Measurements from ENCODE around the gene RAB7A. TPM values are rescaled to one million over a fixed set of nuclear protein-coding genes. Genes with fewer than 3 reads are reported as not detected.
"Not testable (repeated sequence)": the region's sequence is repeated elsewhere in the genome, so short reads cannot be mapped to it uniquely, and the experiment has no call there.

RAB7A gene
- total RNA-seq, 1 donor from 2014 or later = 338 TPM

- peaks cover 4% of the 10 kb centered on the region for H3K4me1 Mint-ChIP-seq
- peaks cover 2% of the 10 kb centered on the region for H3K27me3 Mint-ChIP-seq
- no peaks in the 10 kb centered on the region for H3K9me3 Mint-ChIP-seq
- no peak overlapping the region for H3K27ac Mint-ChIP-seq
- no peak for DNase-seq
- no peak overlapping the region for H3K4me3 Mint-ChIP-seq
- H3K36me3 Mint-ChIP-seq (ENCODE audit: low read depth) = no peaks in the 10 kb centered on the region
- intact Hi-C loops (cut with micrococcal nuclease) = no loop called here
These were observed 23.6 kb upstream of the RAB7A start for GRCh38 chr3:128702391-128702790.

DNA sequence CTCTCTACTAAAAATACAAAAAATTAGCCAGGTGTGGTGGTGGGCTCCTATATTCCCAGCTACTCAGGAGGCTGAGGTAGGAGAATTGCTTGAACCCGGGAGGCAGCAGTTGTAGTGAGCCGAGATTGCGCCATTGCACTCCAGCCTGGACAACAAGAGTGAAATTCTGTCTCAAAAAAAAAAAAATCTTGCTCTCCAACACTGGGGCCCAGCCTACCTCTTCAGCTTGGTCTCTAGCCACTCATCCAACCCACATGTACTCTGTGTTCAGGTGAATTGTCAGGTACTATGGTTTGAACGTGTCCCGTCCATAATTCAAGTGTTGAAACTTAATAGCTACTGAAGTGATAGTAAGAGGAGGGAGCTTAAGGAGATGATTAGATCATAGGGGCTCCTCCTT, 22.4 kb upstream of the RAB7A start:
- Mint-ChIP-seq H3K36me3 (ENCODE audit: low read depth) (no peaks in the 10 kb centered on the region), H3K4me1 (peaks cover 2% of the 10 kb centered on the region), H3K4me3 (no peak overlapping the region), H3K27me3 (peaks cover 4% of the 10 kb centered on the region), H3K9me3 (no peaks in the 10 kb centered on the region), H3K27ac (no peak overlapping the region)
- DNase-seq = no peak
- intact Hi-C loops (cut with micrococcal nuclease) = no loop called here

DNA sequence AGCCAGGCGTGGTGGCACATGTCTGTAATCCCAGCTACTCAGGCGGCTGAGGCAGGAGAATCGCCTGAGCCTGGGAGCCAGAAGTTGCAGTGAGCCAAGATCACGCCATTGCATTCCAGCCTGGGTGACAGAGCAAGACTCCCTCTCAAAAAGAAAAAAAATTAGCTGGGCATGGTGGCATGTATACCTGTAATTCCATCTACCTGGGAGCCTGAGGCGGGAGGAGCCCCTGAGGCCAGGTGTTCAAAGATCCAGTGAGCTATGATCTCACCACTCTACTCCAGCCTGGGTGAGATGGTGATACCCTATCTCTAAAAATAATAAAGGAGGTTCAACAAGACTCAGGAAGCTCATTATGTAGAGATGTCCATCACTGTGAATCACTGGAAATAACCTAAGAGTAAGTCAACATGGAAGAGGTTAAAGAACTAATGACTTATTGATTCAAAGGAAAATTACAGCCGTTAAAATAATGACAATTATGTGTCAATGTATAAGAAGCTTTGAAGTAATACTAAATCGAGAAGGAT, 19.8 kb upstream of the RAB7A start:
- no peak for DNase-seq
- intact Hi-C loops (cut with micrococcal nuclease) = no loop called here
- Mint-ChIP-seq H3K9me3 (peaks cover under 1% of the 10 kb centered on the region), H3K4me3 (no peak overlapping the region), H3K27ac (no peak overlapping the region), H3K4me1 (no peaks in the 10 kb centered on the region), H3K27me3 (peaks cover 2% of the 10 kb centered on the region), H3K36me3 (ENCODE audit: low read depth) (no peaks in the 10 kb centered on the region)

GRCh38 chr3:128707928-128708494, 18.0 kb upstream of the RAB7A start:
- Mint-ChIP-seq H3K4me3 (no peak overlapping the region), H3K36me3 (ENCODE audit: low read depth) (no peaks in the 10 kb centered on the region), H3K27me3 (peaks cover 2% of the 10 kb centered on the region), H3K9me3 (peaks cover 8% of the 10 kb centered on the region), H3K27ac (no peak overlapping the region), H3K4me1 (peaks cover 2% of the 10 kb centered on the region)
- intact Hi-C loops (cut with micrococcal nuclease) = no loop called here
- DNase-seq = no peak

- Mint-ChIP-seq H3K27me3 (peaks cover 2% of the 10 kb centered on the region), H3K9me3 (peaks cover 8% of the 10 kb centered on the region), H3K36me3 (ENCODE audit: low read depth) (no peaks in the 10 kb centered on the region), H3K4me1 (peaks cover 2% of the 10 kb centered on the region), H3K4me3 (no peak overlapping the region), H3K27ac (no peak overlapping the region)
- intact Hi-C loops (cut with micrococcal nuclease) = no loop called here
- DNase-seq = no peak
These were observed 16.9 kb upstream of the RAB7A start for GRCh38 chr3:128709038-128709437.

DNA sequence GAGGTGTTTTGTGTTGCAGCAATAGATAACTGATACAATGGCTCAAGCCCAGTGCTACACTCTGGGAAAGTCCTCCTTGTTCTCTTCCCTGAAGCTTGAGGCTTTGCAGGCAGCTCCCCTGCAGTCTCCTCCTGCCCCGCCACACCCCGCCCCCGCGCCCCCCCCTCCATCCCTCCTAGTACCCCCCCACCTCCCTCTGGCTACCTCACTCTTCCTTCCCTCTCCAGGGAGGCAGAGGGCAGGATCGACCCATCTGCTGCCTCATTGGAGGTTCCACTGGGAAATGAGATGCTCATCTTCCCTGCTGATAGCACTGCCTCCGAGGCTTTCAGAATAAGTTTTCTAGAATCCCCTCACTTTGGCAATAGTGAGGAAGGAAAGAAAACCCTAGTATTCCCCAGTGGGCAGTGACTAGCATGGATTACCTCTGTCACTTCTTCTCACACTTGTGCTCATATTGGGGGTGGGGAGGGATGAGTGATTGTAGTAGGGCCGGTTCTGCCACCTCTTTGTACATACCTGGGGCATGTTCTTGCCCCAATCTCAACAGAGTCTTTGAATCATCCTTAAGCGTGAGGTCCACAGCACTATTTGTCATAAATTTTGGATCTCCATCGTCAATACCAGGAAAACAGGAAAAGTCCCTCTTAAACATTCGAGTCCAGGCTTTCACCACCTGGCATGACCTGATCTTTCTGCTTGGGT, 16.3 kb upstream of the RAB7A start:
- H3K4me3 Mint-ChIP-seq = no peak overlapping the region
- peaks cover 8% of the 10 kb centered on the region for H3K9me3 Mint-ChIP-seq
- H3K4me1 Mint-ChIP-seq = peaks cover 4% of the 10 kb centered on the region
- intact Hi-C loops (cut with micrococcal nuclease) = no loop called here
- no peak overlapping the region for H3K27ac Mint-ChIP-seq
- H3K27me3 Mint-ChIP-seq = peaks cover 2% of the 10 kb centered on the region
- DNase-seq = no peak
- no peaks in the 10 kb centered on the region for H3K36me3 Mint-ChIP-seq (ENCODE audit: low read depth)

DNA sequence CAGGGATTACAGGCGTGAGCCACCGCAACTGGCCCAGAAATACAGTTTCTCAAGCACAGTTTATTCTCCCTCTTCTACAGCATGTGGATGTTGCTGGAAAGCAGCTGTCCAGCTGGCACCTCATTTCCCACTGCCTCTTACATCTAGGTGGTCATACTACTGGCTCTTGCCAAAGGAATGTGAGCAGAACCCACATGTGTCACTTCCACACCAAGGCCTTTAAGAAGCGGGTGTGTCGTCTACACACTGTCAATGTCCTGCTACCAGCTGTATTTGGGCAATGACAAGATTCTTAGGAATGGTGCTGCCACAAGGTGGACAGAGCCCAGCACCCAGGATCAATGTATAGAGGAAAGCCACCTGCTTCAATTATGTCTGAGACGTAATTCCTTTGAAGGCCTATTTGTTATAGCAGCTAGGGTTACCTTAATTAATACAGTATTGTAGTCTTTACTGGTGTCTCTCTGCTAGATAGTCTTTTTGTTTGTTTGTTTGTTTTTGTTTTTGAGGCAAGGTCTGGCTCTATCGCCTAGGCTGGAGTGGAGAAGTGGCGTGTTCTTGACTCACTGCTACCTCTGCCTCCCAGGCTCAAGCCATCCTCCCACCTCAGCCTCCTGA, 15.1 kb upstream of the RAB7A start:
- intact Hi-C loops (cut with micrococcal nuclease) = no loop called here
- Mint-ChIP-seq H3K4me1 (peaks cover 11% of the 10 kb centered on the region), H3K36me3 (ENCODE audit: low read depth) (no peaks in the 10 kb centered on the region), H3K9me3 (peaks cover 8% of the 10 kb centered on the region), H3K4me3 (no peak overlapping the region), H3K27ac (no peak overlapping the region), H3K27me3 (peaks cover 2% of the 10 kb centered on the region)
- DNase-seq = no peak

GRCh38 chr3:128712848-128713247, 13.1 kb upstream of the RAB7A start:
- peaks cover 8% of the 10 kb centered on the region for H3K9me3 Mint-ChIP-seq
- DNase-seq = no peak
- no peaks in the 10 kb centered on the region for H3K27me3 Mint-ChIP-seq
- H3K36me3 Mint-ChIP-seq (ENCODE audit: low read depth) = no peaks in the 10 kb centered on the region
- no peak overlapping the region for H3K27ac Mint-ChIP-seq
- intact Hi-C loops (cut with micrococcal nuclease) = no loop called here
- H3K4me3 Mint-ChIP-seq = no peak overlapping the region
- H3K4me1 Mint-ChIP-seq = peaks cover 14% of the 10 kb centered on the region

DNA sequence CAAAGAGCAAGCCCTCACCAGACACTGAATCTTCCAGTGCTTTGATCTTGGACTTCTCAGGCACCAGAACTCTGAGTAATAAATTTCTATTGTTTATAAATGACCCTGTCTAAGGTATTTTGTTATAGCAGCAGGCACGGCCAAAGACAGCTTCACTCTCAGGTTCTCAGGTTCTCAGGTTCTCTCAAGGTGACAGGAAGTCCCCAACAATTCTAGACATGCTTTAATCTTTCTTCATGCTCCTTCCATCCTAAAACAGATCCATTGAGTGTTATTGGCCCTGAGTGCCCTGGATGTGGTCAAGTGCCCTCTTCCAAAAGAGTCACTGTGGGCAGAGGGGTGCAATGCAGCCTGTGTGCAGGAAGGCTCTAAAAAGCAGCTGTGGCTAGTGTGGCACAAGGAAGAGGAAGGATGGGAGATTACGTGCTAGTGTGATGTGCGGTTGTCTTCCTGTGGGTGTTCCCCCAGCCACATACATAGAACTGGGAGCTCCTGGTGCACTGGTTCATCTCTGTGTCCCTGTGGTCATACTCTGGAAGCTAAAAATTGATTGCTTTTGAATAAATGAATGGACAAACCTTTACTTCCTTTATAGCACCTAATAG, 11.0 kb upstream of the RAB7A start:
- Mint-ChIP-seq H3K4me3 (peak overlapping the region; percentile 61), H3K27me3 (no peaks in the 10 kb centered on the region), H3K4me1 (peaks cover 24% of the 10 kb centered on the region), H3K27ac (peak overlapping the region; percentile 91), H3K36me3 (ENCODE audit: low read depth) (no peaks in the 10 kb centered on the region), H3K9me3 (peaks cover 8% of the 10 kb centered on the region)
- intact Hi-C loops (cut with micrococcal nuclease) = no loop called here
- DNase-seq = peak; percentile 82

DNA sequence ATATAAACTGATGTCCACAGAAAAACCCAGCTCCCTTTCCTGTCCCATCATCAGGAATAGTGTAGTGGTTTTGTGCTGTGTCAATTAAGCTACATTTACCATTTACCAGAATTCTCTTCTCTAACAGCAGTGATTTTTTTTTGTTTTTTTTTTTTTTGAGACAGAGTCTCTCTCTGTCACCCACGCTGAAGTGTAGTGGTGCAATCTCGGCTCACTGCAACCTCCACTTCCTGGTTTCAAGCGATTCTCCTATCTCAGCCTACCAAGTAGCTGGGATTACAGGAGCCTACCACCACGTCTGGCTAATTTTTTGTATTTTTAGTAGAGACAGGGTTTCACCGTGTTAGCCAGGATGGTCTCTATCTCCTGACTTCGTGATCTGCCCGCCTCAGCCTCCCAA, 7.1 kb upstream of the RAB7A start:
- DNase-seq; H3K36me3 Mint-ChIP-seq (ENCODE audit: low read depth); H3K4me3 Mint-ChIP-seq; H3K27me3 Mint-ChIP-seq; intact Hi-C loops (cut with micrococcal nuclease); H3K9me3 Mint-ChIP-seq; H3K27ac Mint-ChIP-seq: not testable (repeated sequence)
- peaks cover 21% of the 10 kb centered on the region for H3K4me1 Mint-ChIP-seq

DNA sequence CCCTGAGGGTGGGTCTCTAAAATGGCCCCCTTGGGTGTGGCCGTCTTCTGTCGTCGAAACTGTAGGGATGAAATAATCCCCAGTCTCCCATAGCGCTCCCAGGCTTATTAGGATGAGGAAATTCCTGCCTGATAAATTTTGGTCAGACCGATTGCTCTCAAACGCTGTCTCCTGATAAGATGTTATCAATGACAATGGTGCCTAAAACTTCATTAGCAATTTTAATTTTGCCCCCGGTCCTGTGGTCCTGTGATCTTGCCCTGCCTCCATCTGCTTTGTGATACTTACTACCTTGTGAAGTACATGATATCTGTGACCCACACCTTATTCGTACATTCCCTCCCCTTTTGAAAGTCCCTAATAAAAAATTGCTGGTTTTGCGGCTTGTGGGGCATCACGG, 5.1 kb upstream of the RAB7A start:
- no peak overlapping the region for H3K27ac Mint-ChIP-seq
- intact Hi-C loops (cut with micrococcal nuclease) = no loop called here
- peaks cover 2% of the 10 kb centered on the region for H3K36me3 Mint-ChIP-seq (ENCODE audit: low read depth)
- peaks cover 24% of the 10 kb centered on the region for H3K4me1 Mint-ChIP-seq
- DNase-seq = no peak
- no peaks in the 10 kb centered on the region for H3K9me3 Mint-ChIP-seq
- no peak overlapping the region for H3K4me3 Mint-ChIP-seq
- peaks cover 4% of the 10 kb centered on the region for H3K27me3 Mint-ChIP-seq

- Mint-ChIP-seq H3K4me1 (peaks cover 26% of the 10 kb centered on the region), H3K36me3 (ENCODE audit: low read depth) (peaks cover 15% of the 10 kb centered on the region), H3K27ac (no peak overlapping the region), H3K4me3 (no peak overlapping the region), H3K9me3 (no peaks in the 10 kb centered on the region), H3K27me3 (peaks cover 4% of the 10 kb centered on the region)
- DNase-seq = no peak
- intact Hi-C loops (cut with micrococcal nuclease) = no loop called here
These were observed 2.5 kb upstream of the RAB7A start for GRCh38 chr3:128723477-128723876.

GRCh38 chr3:128725547-128726022, 398 bp upstream of the RAB7A start:
- Mint-ChIP-seq H3K9me3 (no peaks in the 10 kb centered on the region), H3K4me3 (peak overlapping the region; percentile 90), H3K27ac (peak overlapping the region; percentile 94), H3K4me1 (peaks cover 38% of the 10 kb centered on the region), H3K27me3 (peaks cover 4% of the 10 kb centered on the region), H3K36me3 (ENCODE audit: low read depth) (peaks cover 25% of the 10 kb centered on the region)
- DNase-seq = no peak
- intact Hi-C loops (cut with micrococcal nuclease) = loop anchor here (1.0 to 2.0 kb wide), 7 partner anchors 45 to 154 kb away; partner anchors contain the start of genes ACAD9 and RPN1

DNA sequence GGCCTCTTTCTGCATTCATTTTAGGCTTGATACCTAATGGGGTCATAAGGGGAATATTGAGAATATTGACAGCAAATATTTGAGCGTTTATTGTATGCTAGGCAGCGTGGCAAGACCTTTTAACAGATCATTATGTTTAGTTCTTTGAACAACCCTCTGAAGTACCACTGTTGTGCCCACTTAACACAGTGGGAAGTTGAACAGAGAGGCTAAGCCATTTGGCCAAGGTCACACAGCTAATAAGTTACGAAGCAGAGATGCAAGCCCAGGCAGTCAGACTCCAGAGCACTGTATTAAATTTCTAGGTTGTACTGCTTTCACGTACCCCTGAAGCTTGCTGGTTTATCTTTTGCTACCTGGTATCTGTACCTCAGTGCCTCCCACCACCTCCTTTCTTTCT, 1.1 kb downstream of the RAB7A start:
- peak; percentile 64 for DNase-seq
- H3K9me3 Mint-ChIP-seq = no peaks in the 10 kb centered on the region
- peaks cover 29% of the 10 kb centered on the region for H3K36me3 Mint-ChIP-seq (ENCODE audit: low read depth)
- H3K4me1 Mint-ChIP-seq = peaks cover 46% of the 10 kb centered on the region
- H3K4me3 Mint-ChIP-seq = peak overlapping the region; percentile 92
- peaks cover 2% of the 10 kb centered on the region for H3K27me3 Mint-ChIP-seq
- H3K27ac Mint-ChIP-seq = peak overlapping the region; percentile 81
- intact Hi-C loops (cut with micrococcal nuclease) = loop anchor here (2.0 kb wide), 2 partner anchors 68 to 110 kb away; no protein-coding TSS in a partner anchor
